Measurements from ENCODE around the gene LMNTD1. TPM values are rescaled to one million over a fixed set of nuclear protein-coding genes. Genes with fewer than 3 reads are reported as not detected.

LMNTD1 gene, protein sequence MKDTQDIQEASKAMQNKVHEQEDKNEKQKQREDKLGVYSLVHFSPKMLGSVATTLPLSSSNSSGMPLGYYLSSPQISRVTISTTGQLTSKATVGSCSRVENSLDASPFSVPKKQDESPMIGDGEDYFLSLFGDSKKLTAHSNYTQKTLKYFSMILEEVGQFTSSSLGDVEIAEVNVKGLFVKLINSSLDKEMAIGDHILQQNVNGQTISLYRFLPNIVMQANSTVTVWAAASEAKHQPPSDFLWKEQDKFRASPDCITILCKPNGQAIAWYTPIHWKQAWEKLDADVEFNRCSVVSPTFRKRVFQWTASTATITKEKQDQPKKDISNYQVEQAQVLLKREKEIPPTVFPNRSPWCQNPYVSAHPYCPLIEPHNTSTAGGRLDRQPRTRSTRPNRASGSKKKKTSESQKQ
- not detected in 2 replicates for total RNA-seq

DNA sequence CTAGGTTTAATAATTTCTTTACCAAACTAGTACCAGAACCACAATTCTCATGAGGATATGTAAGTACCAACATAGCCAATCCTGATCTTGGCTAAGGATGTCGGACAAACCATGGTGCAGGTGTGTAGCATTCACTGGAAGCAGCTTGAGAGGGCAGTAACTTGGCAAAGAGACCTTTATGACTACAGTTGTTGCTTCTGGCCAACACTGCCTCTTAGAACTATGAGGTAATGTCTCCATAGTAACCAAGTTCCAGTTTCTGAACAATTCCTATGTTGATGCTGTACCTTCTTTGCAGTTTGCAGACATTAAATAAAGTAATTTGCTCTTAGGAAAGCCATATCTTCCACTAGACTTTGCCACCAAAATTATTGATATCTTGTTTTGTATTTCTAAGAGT is at the start of gene LMNTD1:
Gene LMNTD1 (minus strand): TSS at position 186 of the 400 bp plus-strand sequence. CDS start 324 bp downstream, outside the sequence.

Small RNA genes lying within 50 kb of the gene (small RNA-seq; reads per million reads assigned to genes)
- not detected for gene TUBB4BP1

Measured in placental epithelial cell (primary cell).